Measurements from ENCODE around the gene CREB5.

Gene CREB5

GRCh38 chr7:28687537-28687936, 275.2 kb downstream of the CREB5 start:
- TF ChIP-seq ARNTL (CRISPR knock-in tag; IDR thresholded peaks at IDR 0.05; ENCODE audit: borderline replicate concordance, low read depth) (no peak), ISL1 (CRISPR knock-in tag; IDR thresholded peaks at IDR 0.05) (no peak), ZNF565 (CRISPR knock-in tag; conservative IDR thresholded peaks at IDR 0.05; ENCODE audit: low read depth) (no peak), ZNF8 (CRISPR knock-in tag; IDR thresholded peaks at IDR 0.05) (no peak), SNAI2 (CRISPR knock-in tag; IDR thresholded peaks at IDR 0.05) (no peak), PPARA (CRISPR knock-in tag; IDR thresholded peaks at IDR 0.05; ENCODE audit: borderline replicate concordance) (no peak), POU6F1 (CRISPR knock-in tag; IDR thresholded peaks at IDR 0.05; ENCODE audit: borderline replicate concordance, low read depth) (no peak), ZFP3 (CRISPR knock-in tag; IDR thresholded peaks at IDR 0.05) (no peak), ZC3H10 (CRISPR knock-in tag; IDR thresholded peaks at IDR 0.05) (no peak), PATZ1 (CRISPR knock-in tag; IDR thresholded peaks at IDR 0.05; ENCODE audit: borderline replicate concordance) (no peak)
- ATAC-seq = no peak

- TF ChIP-seq ISL1 (CRISPR knock-in tag; IDR thresholded peaks at IDR 0.05) = no peak
- TF ChIP-seq ZFP3 (CRISPR knock-in tag; IDR thresholded peaks at IDR 0.05) = no peak
- no peak for TF ChIP-seq CSDC2 (CRISPR knock-in tag; IDR thresholded peaks at IDR 0.05)
- no peak for TF ChIP-seq PPARA (CRISPR knock-in tag; IDR thresholded peaks at IDR 0.05; ENCODE audit: borderline replicate concordance)
- TF ChIP-seq ZC3H10 (CRISPR knock-in tag; IDR thresholded peaks at IDR 0.05) = no peak
- no peak for TF ChIP-seq TSHZ2 (CRISPR knock-in tag; IDR thresholded peaks at IDR 0.05)
- TF ChIP-seq, protein P1, sequence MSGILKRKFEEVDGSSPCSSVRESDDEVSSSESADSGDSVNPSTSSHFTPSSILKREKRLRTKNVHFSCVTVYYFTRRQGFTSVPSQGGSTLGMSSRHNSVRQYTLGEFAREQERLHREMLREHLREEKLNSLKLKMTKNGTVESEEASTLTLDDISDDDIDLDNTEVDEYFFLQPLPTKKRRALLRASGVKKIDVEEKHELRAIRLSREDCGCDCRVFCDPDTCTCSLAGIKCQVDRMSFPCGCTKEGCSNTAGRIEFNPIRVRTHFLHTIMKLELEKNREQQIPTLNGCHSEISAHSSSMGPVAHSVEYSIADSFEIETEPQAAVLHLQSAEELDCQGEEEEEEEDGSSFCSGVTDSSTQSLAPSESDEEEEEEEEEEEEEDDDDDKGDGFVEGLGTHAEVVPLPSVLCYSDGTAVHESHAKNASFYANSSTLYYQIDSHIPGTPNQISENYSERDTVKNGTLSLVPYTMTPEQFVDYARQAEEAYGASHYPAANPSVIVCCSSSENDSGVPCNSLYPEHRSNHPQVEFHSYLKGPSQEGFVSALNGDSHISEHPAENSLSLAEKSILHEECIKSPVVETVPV (CRISPR knock-in tag; IDR thresholded peaks at IDR 0.05) = no peak
- no peak for TF ChIP-seq ARNTL (CRISPR knock-in tag; IDR thresholded peaks at IDR 0.05; ENCODE audit: borderline replicate concordance, low read depth)
- TF ChIP-seq RARB (CRISPR knock-in tag; IDR thresholded peaks at IDR 0.05) = no peak
- no peak for TF ChIP-seq ESRRG (CRISPR knock-in tag; IDR thresholded peaks at IDR 0.05)
- no peak for TF ChIP-seq SNAI2 (CRISPR knock-in tag; IDR thresholded peaks at IDR 0.05)
- no peak for TF ChIP-seq GLIS3 (CRISPR knock-in tag; IDR thresholded peaks at IDR 0.05)
- TF ChIP-seq TOX (CRISPR knock-in tag; IDR thresholded peaks at IDR 0.05; ENCODE audit: borderline replicate concordance) = no peak
- no peak for ATAC-seq
Measured at GRCh38 chr7:28688174-28688573, 275.9 kb downstream of the CREB5 start.

DNA sequence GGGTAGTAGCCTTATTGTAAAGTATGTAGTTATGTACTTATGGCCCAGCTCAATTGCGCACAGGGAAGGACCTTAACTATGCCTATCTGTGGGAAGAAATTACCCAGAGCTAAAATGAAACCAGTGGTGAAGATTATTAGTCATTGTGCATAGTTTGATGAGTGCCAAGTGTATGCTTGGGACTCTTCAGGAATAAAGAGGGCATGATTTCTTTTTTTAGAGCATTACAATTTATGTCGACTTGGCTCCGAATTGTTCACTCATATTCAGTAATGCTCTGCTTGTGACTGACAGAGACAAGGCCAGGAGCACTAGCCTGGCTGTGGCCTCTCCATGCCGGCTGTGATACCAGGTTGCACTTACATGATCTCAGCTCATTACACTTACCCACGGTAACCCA, 276.3 kb downstream of the CREB5 start:
- peak; percentile 42 for ATAC-seq
- TF ChIP-seq ESRRG (CRISPR knock-in tag; IDR thresholded peaks at IDR 0.05) (no peak), GLIS3 (CRISPR knock-in tag; IDR thresholded peaks at IDR 0.05) (0 out of 2 replicates have a peak, but pooled peaks have one; percentile 18)

DNA sequence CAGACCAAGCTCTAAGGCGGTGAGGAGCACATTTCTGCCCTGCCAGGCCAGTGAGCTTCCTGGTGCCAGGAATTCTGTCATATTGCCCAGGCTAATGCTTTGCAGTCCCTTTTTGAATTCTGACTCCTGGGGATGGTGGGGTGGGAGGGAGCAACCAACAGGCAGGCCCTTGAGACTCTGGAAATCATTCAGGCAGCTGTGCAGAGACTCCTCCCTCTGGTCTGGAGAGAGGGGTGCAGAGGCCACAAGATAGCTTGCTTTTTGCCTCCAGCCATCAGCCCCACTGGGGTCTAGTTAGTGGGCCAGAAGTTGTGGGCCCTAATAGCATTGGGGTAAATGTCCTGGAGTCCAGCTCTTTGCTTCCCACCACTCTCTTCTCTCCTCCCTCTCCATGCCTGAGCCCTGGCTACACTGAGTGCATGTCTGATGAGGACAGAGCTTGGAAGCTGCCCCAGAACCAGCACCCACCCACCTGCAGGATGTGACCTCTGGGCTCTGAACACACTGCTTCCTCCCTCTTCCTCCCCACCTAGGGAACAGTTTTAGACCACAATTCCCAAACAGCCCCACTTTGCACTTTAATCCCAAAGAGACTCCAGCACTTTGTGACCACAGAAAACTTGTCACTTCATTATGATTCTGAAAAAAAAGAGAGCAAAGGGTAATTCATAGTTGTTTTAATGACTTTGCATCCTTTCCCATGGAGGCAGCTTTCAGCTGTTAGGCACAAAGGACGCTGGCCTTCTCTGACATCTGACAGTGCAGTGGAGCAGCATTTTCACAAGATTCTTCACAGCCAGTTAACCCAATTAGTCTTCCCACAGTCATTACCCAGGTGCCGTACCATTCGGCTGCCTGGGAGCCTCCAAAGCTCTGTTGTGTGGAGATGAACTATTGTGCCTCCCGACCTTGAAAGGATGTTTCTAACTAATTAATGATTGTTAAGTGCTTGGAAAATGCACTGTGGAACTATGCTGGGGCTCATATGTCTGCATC, 283.3 kb downstream of the CREB5 start:
- TF ChIP-seq OSR1 (CRISPR knock-in tag; IDR thresholded peaks at IDR 0.05) (no peak), CREB5 (CRISPR knock-in tag; IDR thresholded peaks at IDR 0.05; ENCODE audit: low read depth) (no peak)
- TF ChIP-seq, protein P1 (CRISPR knock-in tag; IDR thresholded peaks at IDR 0.05) = no peak
- peak; percentile 33 for ATAC-seq

All from SK-N-SH treated with all-trans-retinoic acid at 6 μM for 48 hours (cell line).